Epithelial cell of esophagus (primary cell): Measurements from ENCODE around the gene DPH3.

ENCODE experiments used
- DNase-seq: peaks from one replicate; pipeline ENCODE4 v3.0.0; 2010; ENCODE audit warnings: low read depth
- H3K4me3 ChIP-seq: 2 replicates; pipeline ENCODE4 v1.5.1; 2011; ENCODE audit warnings: mild to moderate bottlenecking, low read length, control low read depth
- CTCF ChIP-seq: IDR thresholded peaks from 2 replicates; pipeline ENCODE4 v1.5.1; 2011; ENCODE audit warnings: low read depth, mild to moderate bottlenecking, low read length, control low read depth, inconsistent platforms; ENCODE audit not compliant: insufficient read depth; ENCODE audit errors: missing control alignments

DPH3 gene

DNA sequence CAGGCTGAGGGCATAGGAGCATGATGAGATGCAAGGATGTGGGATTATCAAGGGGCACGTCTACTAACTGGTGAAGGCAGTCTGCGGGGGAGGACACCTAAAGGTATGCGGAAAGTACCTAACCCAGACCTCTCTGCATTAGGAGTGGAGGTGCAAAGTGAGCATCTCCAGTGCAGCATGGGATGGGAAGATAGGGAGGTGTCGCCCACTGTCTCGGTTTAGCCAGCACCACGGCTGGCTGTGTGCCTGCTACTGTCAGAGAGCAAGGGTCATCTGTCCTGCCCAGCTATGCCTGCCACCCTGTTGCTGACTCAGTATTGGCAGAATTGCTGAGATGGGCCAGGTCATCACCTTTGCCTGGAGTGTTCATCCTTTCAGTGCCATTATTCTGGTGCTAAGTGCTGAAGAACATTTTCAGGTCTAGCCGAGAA is 40.4 kb upstream of the DPH3 start:
- no peak for DNase-seq
- no peak overlapping the region for H3K4me3 ChIP-seq
- TF ChIP-seq CTCF: no peak

DNA sequence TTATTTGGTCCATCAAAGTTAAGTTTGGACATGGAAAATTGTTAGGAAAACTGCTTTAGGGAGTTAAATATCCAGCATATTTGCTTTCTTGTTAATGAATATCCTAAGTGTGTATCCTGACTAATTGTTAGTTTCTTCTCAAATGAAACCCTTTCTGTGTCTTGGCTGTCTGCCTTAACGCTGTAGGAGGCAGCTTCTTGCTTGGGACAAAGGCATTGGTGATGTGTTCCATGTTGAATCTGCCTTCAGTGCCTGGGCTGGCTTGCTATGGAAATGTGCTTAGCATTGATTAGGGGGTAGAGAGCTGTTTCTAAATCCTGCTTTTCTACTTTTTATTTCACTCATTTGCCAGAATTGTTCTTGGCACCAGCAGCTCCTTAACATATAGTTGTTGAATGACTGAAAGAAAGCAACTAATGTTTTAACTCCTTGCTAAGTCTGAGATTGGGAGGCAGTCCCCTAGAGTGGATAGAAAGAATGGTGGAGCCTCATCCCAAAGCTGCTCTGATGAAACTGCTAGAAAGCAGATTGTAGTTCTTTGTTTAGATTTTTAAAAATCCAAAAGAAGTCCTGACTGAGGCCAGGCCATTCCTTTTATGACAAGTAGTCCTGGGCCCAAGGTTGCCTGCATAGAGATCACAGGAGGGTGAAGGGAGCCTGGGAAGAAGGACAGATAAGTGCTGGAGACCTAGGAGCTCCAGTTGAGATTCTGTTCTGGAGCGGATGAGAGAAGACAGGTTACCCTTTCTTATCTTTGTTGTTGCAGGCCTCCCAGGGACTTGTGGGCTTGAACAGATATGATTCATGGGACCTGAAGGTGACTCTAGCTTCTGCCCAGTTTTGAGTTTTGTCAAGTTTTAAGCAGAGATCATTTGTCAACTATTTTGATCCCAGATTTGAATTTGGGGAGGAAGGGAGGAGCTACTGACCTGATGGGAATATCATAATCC is 39.6 kb upstream of the DPH3 start:
- no peak for TF ChIP-seq CTCF
- no peak for DNase-seq
- no peak overlapping the region for H3K4me3 ChIP-seq

- H3K4me3 ChIP-seq: no peak overlapping the region
- no peak for DNase-seq
- no peak for TF ChIP-seq CTCF
Observed at GRCh38 chr3:16303037-16303575, 38.4 kb upstream of the DPH3 start.

GRCh38 chr3:16302082-16302631 is 37.4 kb upstream of the DPH3 start:
- TF ChIP-seq CTCF: no peak
- no peak overlapping the region for H3K4me3 ChIP-seq
- DNase-seq: no peak

GRCh38 chr3:16301507-16301906 is 36.8 kb upstream of the DPH3 start:
- no peak for TF ChIP-seq CTCF
- no peak for DNase-seq
- no peak overlapping the region for H3K4me3 ChIP-seq

- TF ChIP-seq CTCF: no peak
- H3K4me3 ChIP-seq: no peak overlapping the region
- DNase-seq: peak; percentile 16
Observed at GRCh38 chr3:16300881-16301359, 36.2 kb upstream of the DPH3 start.
